Sigmoid colon (tissue), 4 donors: ENCODE data around the gene RCSD1.

ENCODE experiments used
- CTCF ChIP-seq, 4 experiments: fragments of 450-650 bp in 3 of 4; fragments of 200-600 bp in 1 of 4; IDR thresholded peaks; one replicate each; pipeline ENCODE4 v1.5.1; 2016 to 2019; ENCODE audit warnings: antibody characterized with exemption in 4 of 4, mild to moderate bottlenecking in 3 of 4, moderate library complexity in 2 of 4
- POLR2AphosphoS5 ChIP-seq, 4 donors: sonication (generic); formaldehyde crosslinking; IDR thresholded peaks; one replicate each; pipeline ENCODE4 v1.6.1; 2017; ENCODE audit warnings: antibody characterized with exemption in 4 of 4

DNA sequence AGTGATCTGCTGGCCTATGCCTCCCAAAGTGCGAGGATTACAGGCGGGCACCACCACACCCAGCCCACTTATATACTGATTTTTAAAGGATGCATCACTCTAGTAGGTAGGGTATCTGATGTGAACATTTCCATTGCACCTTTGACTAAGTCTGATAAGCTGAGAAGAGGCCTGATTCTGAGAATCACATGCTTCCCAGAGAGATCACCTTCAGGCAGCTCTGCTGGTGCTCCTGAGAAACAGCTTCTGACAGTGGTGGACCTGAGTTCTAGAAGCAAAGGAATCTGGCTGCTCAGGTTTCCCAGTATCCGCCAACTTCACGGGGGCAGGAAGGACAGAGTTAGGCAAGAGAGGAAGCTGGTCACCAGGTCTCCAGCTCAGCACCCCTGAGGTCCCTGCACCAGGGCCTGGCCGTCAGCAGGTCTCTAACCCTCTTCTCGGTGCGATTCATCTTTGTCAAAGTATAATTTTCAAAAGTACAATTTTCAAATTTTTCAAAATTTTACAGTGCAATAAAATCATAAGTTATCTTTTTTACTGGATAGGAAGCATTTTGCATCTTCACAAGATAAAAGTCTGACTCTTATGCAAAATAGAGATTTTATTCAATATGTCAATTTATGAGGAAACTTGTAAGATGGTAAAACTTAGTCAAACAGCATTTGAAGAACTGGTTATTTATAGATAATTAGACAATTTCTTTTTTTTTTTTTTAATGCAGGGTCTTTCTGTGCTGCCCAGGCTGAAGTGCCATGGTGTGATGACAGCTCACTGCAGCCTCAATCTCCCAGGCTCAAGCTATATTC, 65.9 kb downstream of the RCSD1 start:
- TF ChIP-seq CTCF (IDR thresholded peaks at IDR 0.05) (no peak), POLR2AphosphoS5 (IDR thresholded peaks at IDR 0.05) (no peak)
